ENCODE results near the gene PXK.

DNA sequence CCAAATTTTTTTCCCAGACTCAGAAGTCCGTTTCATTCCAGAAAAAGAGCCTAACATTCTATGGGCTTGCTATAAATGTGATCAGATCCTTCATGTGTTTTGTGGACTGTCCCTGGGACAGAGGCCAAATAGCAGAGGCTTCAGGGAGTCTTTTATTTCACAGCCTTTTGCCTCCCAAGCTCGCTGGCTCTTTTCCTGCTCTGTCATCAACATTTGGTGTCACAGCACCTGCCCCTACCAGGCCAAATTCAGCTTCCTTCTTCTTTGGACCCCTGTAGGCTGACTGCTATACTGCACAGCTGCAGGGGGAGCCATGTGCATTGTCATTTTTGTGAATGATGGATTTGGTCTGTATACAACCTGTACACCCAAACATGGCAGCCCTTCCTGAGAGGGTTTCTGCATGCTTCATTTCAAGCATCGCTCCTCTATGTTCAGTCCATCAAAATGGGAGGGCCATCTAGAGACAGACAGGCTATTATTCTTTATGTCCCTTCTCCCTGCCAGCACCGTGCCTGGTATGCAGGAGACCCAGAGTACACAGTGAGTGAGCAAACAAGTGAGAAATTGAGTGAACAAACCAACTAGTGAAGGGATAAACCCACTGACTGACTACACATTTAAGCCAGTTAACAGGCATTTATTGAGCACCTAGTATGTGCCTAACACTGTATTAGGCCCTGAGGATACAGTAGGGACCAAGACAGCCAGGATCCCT, 44.5 kb upstream of the PXK start:
- TF ChIP-seq FOXM1 (IDR thresholded peaks at IDR 0.05; ENCODE audit: borderline replicate concordance, low read depth) (no peak), MAX (IDR thresholded peaks at IDR 0.05) (no peak), CEBPB (IDR thresholded peaks at IDR 0.05) (no peak)

All from Ishikawa (cell line).